Measurements from ENCODE around the gene ZNF592.

DNA sequence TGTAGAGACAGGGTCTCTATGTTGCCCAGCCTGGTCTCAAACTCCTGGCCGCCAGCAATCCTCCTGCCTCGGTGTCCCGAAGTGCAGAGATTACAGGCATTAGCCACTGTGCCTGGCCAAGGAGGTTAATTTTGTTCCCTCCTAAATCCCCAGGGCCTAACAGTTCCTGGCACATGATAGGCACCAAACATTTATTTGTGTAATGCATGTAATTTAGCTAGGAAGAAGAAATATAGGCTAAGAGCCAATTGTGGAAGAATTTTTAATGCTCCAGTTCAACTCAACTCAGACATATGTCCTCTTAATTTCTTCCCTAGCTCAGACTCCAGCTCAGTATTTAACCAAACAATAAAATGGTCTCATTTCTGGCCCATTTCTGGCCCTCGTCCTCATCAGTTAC is 7.7 kb upstream of the ZNF592 start:
- TF ChIP-seq CTCF (IDR thresholded peaks at IDR 0.05) (no peak), POLR2A (IDR thresholded peaks at IDR 0.05) (no peak)

Measured in testis (tissue), 2 donors.